Measurements from ENCODE around the gene BORCS5. TPM values are rescaled to one million over a fixed set of nuclear protein-coding genes. Genes with fewer than 3 reads are reported as not detected.
A peak's percentile ranks its signal among the peaks of the same experiment; 100 is the strongest.

The BORCS5 gene
- total RNA-seq, 2 donors from 2014 or later: 35.0 to 48.4 TPM

- no peak for DNase-seq
Measured at GRCh38 chr12:12440784-12441428, 84.0 kb downstream of the BORCS5 start.

GRCh38 chr12:12441429-12441807 is 84.5 kb downstream of the BORCS5 start:
- H3K27me3 Mint-ChIP-seq: no peaks in the 10 kb centered on the region
- H3K4me3 Mint-ChIP-seq: peak overlapping the region; percentile 77
- peak; percentile 3 for ATAC-seq
- H3K36me3 Mint-ChIP-seq (ENCODE audit: low read depth): peaks cover 3% of the 10 kb centered on the region
- H3K9me3 ChIP-seq (ENCODE audit: control insufficient read depth, low read length, poor library complexity, severe bottlenecking): no peaks in the 10 kb centered on the region
- no peak for DNase-seq
- H3K4me1 Mint-ChIP-seq: peaks cover 58% of the 10 kb centered on the region
- H3K27ac Mint-ChIP-seq: peak overlapping the region; percentile 98

More at GRCh38 chr12:12440784-12441428, 84.0 kb downstream of the BORCS5 start:
- peak overlapping the region; percentile 98 for H3K27ac Mint-ChIP-seq
- ATAC-seq: no peak
- H3K9me3 ChIP-seq (ENCODE audit: control insufficient read depth, low read length, poor library complexity, severe bottlenecking): no peaks in the 10 kb centered on the region
- H3K4me1 Mint-ChIP-seq: peaks cover 55% of the 10 kb centered on the region
- H3K36me3 Mint-ChIP-seq (ENCODE audit: low read depth): peaks cover 2% of the 10 kb centered on the region
- H3K27me3 Mint-ChIP-seq: no peaks in the 10 kb centered on the region
- H3K4me3 Mint-ChIP-seq: peak overlapping the region; percentile 77

- no peaks in the 10 kb centered on the region for H3K9me3 ChIP-seq (ENCODE audit: control insufficient read depth, low read length, poor library complexity, severe bottlenecking)
- Mint-ChIP-seq H3K36me3 (ENCODE audit: low read depth) (peaks cover 5% of the 10 kb centered on the region), H3K27ac (peak overlapping the region; percentile 98), H3K4me3 (peak overlapping the region; percentile 77), H3K4me1 (peaks cover 62% of the 10 kb centered on the region), H3K27me3 (no peaks in the 10 kb centered on the region)
- peak; percentile 78 for ATAC-seq
- DNase-seq: peak; percentile 23 to 52 (median 50)
Measured at GRCh38 chr12:12441843-12442461, 85.1 kb downstream of the BORCS5 start.

- ATAC-seq (no peak), DNase-seq (no peak)
- peaks cover 66% of the 10 kb centered on the region for H3K4me1 Mint-ChIP-seq
- no peaks in the 10 kb centered on the region for H3K9me3 ChIP-seq (ENCODE audit: control insufficient read depth, low read length, poor library complexity, severe bottlenecking)
- H3K27me3 Mint-ChIP-seq: no peaks in the 10 kb centered on the region
- H3K36me3 Mint-ChIP-seq (ENCODE audit: low read depth): peaks cover 3% of the 10 kb centered on the region
- H3K27ac Mint-ChIP-seq: peak overlapping the region; percentile 98
- H3K4me3 Mint-ChIP-seq: peak overlapping the region; percentile 77
Measured at GRCh38 chr12:12442548-12443071, 85.7 kb downstream of the BORCS5 start.

- no peak for ATAC-seq
- Mint-ChIP-seq H3K36me3 (ENCODE audit: low read depth) (peaks cover 3% of the 10 kb centered on the region), H3K27ac (peak overlapping the region; percentile 98), H3K27me3 (no peaks in the 10 kb centered on the region), H3K4me3 (peak overlapping the region; percentile 9), H3K4me1 (peaks cover 63% of the 10 kb centered on the region)
- H3K9me3 ChIP-seq (ENCODE audit: control insufficient read depth, low read length, poor library complexity, severe bottlenecking): no peaks in the 10 kb centered on the region
- no peak for DNase-seq
Measured at GRCh38 chr12:12443431-12443878, 86.6 kb downstream of the BORCS5 start.

- no peak for DNase-seq
- no peaks in the 10 kb centered on the region for H3K9me3 ChIP-seq (ENCODE audit: control insufficient read depth, low read length, poor library complexity, severe bottlenecking)
Measured at GRCh38 chr12:12445165-12445881, 88.4 kb downstream of the BORCS5 start.

GRCh38 chr12:12445882-12446181 is 89.0 kb downstream of the BORCS5 start:
- DNase-seq: no peak
- Mint-ChIP-seq H3K36me3 (ENCODE audit: low read depth) (peaks cover 5% of the 10 kb centered on the region), H3K4me3 (no peak overlapping the region), H3K27me3 (no peaks in the 10 kb centered on the region), H3K27ac (peak overlapping the region; percentile 98), H3K4me1 (peaks cover 48% of the 10 kb centered on the region)
- no peak for ATAC-seq
- no peaks in the 10 kb centered on the region for H3K9me3 ChIP-seq (ENCODE audit: control insufficient read depth, low read length, poor library complexity, severe bottlenecking)

More at GRCh38 chr12:12445165-12445881, 88.4 kb downstream of the BORCS5 start:
- Mint-ChIP-seq H3K4me3 (peak overlapping the region; percentile 63), H3K4me1 (peaks cover 53% of the 10 kb centered on the region), H3K27ac (peak overlapping the region; percentile 98), H3K27me3 (no peaks in the 10 kb centered on the region), H3K36me3 (ENCODE audit: low read depth) (peaks cover 5% of the 10 kb centered on the region)
- no peak for ATAC-seq

GRCh38 chr12:12446786-12447185 is 89.9 kb downstream of the BORCS5 start:
- no peak for ATAC-seq
- no peaks in the 10 kb centered on the region for H3K27me3 Mint-ChIP-seq
- no peak for DNase-seq
- peaks cover 40% of the 10 kb centered on the region for H3K4me1 Mint-ChIP-seq
- H3K36me3 Mint-ChIP-seq (ENCODE audit: low read depth): peaks cover 5% of the 10 kb centered on the region
- no peaks in the 10 kb centered on the region for H3K9me3 ChIP-seq (ENCODE audit: control insufficient read depth, low read length, poor library complexity, severe bottlenecking)
- no peak overlapping the region for H3K4me3 Mint-ChIP-seq
- H3K27ac Mint-ChIP-seq: peak overlapping the region; percentile 98

GRCh38 chr12:12447236-12447635 is 90.4 kb downstream of the BORCS5 start:
- H3K4me1 Mint-ChIP-seq: peaks cover 36% of the 10 kb centered on the region

GRCh38 chr12:12447837-12448236 is 91.0 kb downstream of the BORCS5 start:
- H3K4me1 Mint-ChIP-seq: peaks cover 31% of the 10 kb centered on the region
- DNase-seq (no peak), ATAC-seq (no peak)
- no peaks in the 10 kb centered on the region for H3K27me3 Mint-ChIP-seq
- H3K4me3 Mint-ChIP-seq: no peak overlapping the region
- peaks cover 5% of the 10 kb centered on the region for H3K36me3 Mint-ChIP-seq (ENCODE audit: low read depth)
- peak overlapping the region; percentile 98 for H3K27ac Mint-ChIP-seq
- no peaks in the 10 kb centered on the region for H3K9me3 ChIP-seq (ENCODE audit: control insufficient read depth, low read length, poor library complexity, severe bottlenecking)

More at GRCh38 chr12:12447236-12447635, 90.4 kb downstream of the BORCS5 start:
- no peaks in the 10 kb centered on the region for H3K27me3 Mint-ChIP-seq
- peak overlapping the region; percentile 22 for H3K4me3 Mint-ChIP-seq
- peak overlapping the region; percentile 98 for H3K27ac Mint-ChIP-seq
- no peak for DNase-seq
- no peaks in the 10 kb centered on the region for H3K9me3 ChIP-seq (ENCODE audit: control insufficient read depth, low read length, poor library complexity, severe bottlenecking)
- no peak for ATAC-seq
- peaks cover 5% of the 10 kb centered on the region for H3K36me3 Mint-ChIP-seq (ENCODE audit: low read depth)

- Mint-ChIP-seq H3K36me3 (ENCODE audit: low read depth) (peaks cover 5% of the 10 kb centered on the region), H3K4me1 (peaks cover 23% of the 10 kb centered on the region), H3K4me3 (peak overlapping the region; percentile 7), H3K27me3 (no peaks in the 10 kb centered on the region), H3K27ac (peak overlapping the region; percentile 89)
- no peaks in the 10 kb centered on the region for H3K9me3 ChIP-seq (ENCODE audit: control insufficient read depth, low read length, poor library complexity, severe bottlenecking)
- DNase-seq (no peak), ATAC-seq (no peak)
Measured at GRCh38 chr12:12449533-12450025, 92.7 kb downstream of the BORCS5 start.

- H3K27me3 Mint-ChIP-seq: no peaks in the 10 kb centered on the region
- peak overlapping the region; percentile 89 for H3K27ac Mint-ChIP-seq
Measured at GRCh38 chr12:12450043-12450471, 93.2 kb downstream of the BORCS5 start.

GRCh38 chr12:12451098-12451497 is 94.2 kb downstream of the BORCS5 start:
- ATAC-seq (no peak), DNase-seq (no peak)
- peaks cover 25% of the 10 kb centered on the region for H3K4me1 Mint-ChIP-seq
- no peak overlapping the region for H3K4me3 Mint-ChIP-seq
- H3K27ac Mint-ChIP-seq: no peak overlapping the region
- peaks cover 5% of the 10 kb centered on the region for H3K36me3 Mint-ChIP-seq (ENCODE audit: low read depth)
- no peaks in the 10 kb centered on the region for H3K9me3 ChIP-seq (ENCODE audit: control insufficient read depth, low read length, poor library complexity, severe bottlenecking)
- no peaks in the 10 kb centered on the region for H3K27me3 Mint-ChIP-seq

More at GRCh38 chr12:12450043-12450471, 93.2 kb downstream of the BORCS5 start:
- Mint-ChIP-seq H3K4me3 (no peak overlapping the region), H3K36me3 (ENCODE audit: low read depth) (peaks cover 5% of the 10 kb centered on the region), H3K4me1 (peaks cover 23% of the 10 kb centered on the region)
- ATAC-seq (no peak), DNase-seq (no peak)
- no peaks in the 10 kb centered on the region for H3K9me3 ChIP-seq (ENCODE audit: control insufficient read depth, low read length, poor library complexity, severe bottlenecking)
